Ishikawa (cell line): ENCODE measurements around the gene DNAJA3.

Experiments used
- CEBPB ChIP-seq: IDR thresholded peaks from 2 replicates; pipeline ENCODE4 v1.6.1; 2012
- CREB1 ChIP-seq: IDR thresholded peaks from 2 replicates; pipeline ENCODE4 v1.6.1; 2012; ENCODE audit warnings: low read depth
- EGR1 ChIP-seq: IDR thresholded peaks from 2 replicates; pipeline ENCODE4 v1.6.1; 2012
- EP300 ChIP-seq: IDR thresholded peaks from 2 replicates; pipeline ENCODE4 v1.6.1; 2012; ENCODE audit warnings: borderline replicate concordance
- FOXM1 ChIP-seq: IDR thresholded peaks from 2 replicates; pipeline ENCODE4 v1.6.1; 2012; ENCODE audit warnings: low read depth, borderline replicate concordance
- NFIC ChIP-seq: IDR thresholded peaks from 2 replicates; pipeline ENCODE4 v1.6.1; 2012
- RAD21 ChIP-seq: IDR thresholded peaks from 2 replicates; pipeline ENCODE4 v1.6.1; 2012; ENCODE audit warnings: low read depth
- TAF1 ChIP-seq: IDR thresholded peaks from 2 replicates; pipeline ENCODE4 v1.6.1; 2012; ENCODE audit warnings: low read depth, mild to moderate bottlenecking
- TCF12 ChIP-seq: IDR thresholded peaks from 2 replicates; pipeline ENCODE4 v1.6.1; 2012; ENCODE audit warnings: low read depth
- TEAD4 ChIP-seq: IDR thresholded peaks from 2 replicates; pipeline ENCODE4 v1.6.1; 2012
- YY1 ChIP-seq: IDR thresholded peaks from 2 replicates; pipeline ENCODE4 v1.6.1; 2012; ENCODE audit warnings: low read depth
- ZBTB7A ChIP-seq: IDR thresholded peaks from 2 replicates; pipeline ENCODE4 v1.6.1; 2012; ENCODE audit warnings: low read depth
- TF ChIP-seq, protein P1 (sequence below): IDR thresholded peaks from 2 replicates; pipeline ENCODE4 v1.6.1; 2012
- TF ChIP-seq, protein P2 (sequence below): IDR thresholded peaks from 2 replicates; pipeline ENCODE4 v1.6.1; 2012
- TF ChIP-seq, protein P3 (sequence below): IDR thresholded peaks from 2 replicates; pipeline ENCODE4 v1.6.1; 2012; ENCODE audit warnings: low read depth, mild to moderate bottlenecking

Gene DNAJA3

DNA sequence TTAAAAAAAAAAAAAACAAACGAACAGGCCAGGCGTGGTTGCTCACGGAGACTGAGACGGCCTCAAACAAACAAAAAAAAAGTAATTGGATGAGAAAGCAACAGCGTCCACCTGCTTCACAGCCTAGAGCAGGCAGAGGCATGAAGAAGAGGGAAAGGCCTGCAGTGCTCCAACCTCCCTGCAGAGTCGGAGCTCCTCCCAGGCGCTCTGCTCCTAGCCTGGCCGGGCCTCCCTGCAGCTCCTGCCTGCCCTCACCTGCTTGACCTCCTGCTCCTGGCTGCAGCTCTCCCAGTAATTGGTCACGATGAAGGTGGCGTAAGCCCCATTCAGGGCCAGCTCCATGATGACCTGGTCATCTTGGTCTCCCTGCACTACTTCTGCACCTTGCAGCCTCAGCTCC is 43.3 kb downstream of the DNAJA3 start:
- TF ChIP-seq ZBTB7A = no peak
- TF ChIP-seq, protein P1, sequence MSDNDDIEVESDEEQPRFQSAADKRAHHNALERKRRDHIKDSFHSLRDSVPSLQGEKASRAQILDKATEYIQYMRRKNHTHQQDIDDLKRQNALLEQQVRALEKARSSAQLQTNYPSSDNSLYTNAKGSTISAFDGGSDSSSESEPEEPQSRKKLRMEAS = no peak
- no peak for TF ChIP-seq CREB1
- TF ChIP-seq FOXM1 = no peak
- TF ChIP-seq YY1 = no peak
- TF ChIP-seq TEAD4 = no peak
- no peak for TF ChIP-seq EP300
- TF ChIP-seq, protein P2, sequence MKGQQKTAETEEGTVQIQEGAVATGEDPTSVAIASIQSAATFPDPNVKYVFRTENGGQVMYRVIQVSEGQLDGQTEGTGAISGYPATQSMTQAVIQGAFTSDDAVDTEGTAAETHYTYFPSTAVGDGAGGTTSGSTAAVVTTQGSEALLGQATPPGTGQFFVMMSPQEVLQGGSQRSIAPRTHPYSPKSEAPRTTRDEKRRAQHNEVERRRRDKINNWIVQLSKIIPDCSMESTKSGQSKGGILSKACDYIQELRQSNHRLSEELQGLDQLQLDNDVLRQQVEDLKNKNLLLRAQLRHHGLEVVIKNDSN = no peak
- no peak for TF ChIP-seq TAF1
- TF ChIP-seq EGR1 = no peak
- TF ChIP-seq TCF12 = no peak
- no peak for TF ChIP-seq CEBPB
- TF ChIP-seq NFIC = no peak
- TF ChIP-seq, protein P3, sequence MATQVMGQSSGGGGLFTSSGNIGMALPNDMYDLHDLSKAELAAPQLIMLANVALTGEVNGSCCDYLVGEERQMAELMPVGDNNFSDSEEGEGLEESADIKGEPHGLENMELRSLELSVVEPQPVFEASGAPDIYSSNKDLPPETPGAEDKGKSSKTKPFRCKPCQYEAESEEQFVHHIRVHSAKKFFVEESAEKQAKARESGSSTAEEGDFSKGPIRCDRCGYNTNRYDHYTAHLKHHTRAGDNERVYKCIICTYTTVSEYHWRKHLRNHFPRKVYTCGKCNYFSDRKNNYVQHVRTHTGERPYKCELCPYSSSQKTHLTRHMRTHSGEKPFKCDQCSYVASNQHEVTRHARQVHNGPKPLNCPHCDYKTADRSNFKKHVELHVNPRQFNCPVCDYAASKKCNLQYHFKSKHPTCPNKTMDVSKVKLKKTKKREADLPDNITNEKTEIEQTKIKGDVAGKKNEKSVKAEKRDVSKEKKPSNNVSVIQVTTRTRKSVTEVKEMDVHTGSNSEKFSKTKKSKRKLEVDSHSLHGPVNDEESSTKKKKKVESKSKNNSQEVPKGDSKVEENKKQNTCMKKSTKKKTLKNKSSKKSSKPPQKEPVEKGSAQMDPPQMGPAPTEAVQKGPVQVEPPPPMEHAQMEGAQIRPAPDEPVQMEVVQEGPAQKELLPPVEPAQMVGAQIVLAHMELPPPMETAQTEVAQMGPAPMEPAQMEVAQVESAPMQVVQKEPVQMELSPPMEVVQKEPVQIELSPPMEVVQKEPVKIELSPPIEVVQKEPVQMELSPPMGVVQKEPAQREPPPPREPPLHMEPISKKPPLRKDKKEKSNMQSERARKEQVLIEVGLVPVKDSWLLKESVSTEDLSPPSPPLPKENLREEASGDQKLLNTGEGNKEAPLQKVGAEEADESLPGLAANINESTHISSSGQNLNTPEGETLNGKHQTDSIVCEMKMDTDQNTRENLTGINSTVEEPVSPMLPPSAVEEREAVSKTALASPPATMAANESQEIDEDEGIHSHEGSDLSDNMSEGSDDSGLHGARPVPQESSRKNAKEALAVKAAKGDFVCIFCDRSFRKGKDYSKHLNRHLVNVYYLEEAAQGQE = no peak

DNA sequence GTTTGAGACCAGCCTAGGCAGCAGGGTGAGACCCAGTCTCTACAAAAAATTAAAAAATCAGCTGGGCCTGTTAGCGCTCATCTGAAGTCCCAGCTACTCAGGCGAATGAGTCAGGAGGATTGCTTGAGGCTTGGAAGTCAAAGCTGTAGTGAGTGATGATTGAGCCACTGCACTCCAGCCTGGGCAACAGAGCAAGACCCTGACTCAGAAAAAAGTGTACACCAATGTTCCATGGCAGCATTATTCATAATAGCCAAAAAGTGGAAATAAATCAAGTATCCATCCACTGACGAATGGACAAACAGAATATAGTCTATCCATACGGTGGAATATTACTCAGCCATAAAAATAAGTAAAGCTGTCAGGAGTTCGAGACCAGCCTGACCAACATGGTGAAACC is 46.2 kb downstream of the DNAJA3 start:
- TF ChIP-seq RAD21 (no peak), ZBTB7A (no peak), EP300 (no peak)

DNA sequence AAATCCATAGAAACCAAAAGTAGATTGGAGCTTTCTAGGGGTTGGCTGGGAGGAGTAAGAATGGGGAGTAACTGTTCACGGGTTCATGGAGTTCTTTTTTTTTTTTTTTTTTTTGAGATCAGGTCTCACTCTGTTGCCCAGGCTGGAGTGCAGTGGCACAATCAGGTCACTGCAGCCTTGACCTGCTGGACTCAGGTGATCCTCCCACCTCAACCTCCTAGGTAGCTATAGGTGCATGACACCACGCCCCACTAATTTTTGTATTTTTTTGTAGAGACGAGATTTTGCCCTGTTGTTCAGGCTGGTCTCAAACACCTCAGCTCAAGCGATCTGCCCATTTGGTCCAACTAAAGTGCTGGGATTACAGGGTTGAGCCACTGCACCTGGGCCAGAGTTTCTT is 47.2 kb downstream of the DNAJA3 start:
- TF ChIP-seq TEAD4 (no peak), NFIC (no peak), EGR1 (no peak), TCF12 (no peak), EP300 (no peak), CEBPB (no peak), CREB1 (no peak), YY1 (no peak), RAD21 (no peak), FOXM1 (no peak), TAF1 (no peak), ZBTB7A (no peak)
- TF ChIP-seq, protein P2 = no peak
- TF ChIP-seq, protein P3 = no peak
- TF ChIP-seq, protein P1 = no peak

DNA sequence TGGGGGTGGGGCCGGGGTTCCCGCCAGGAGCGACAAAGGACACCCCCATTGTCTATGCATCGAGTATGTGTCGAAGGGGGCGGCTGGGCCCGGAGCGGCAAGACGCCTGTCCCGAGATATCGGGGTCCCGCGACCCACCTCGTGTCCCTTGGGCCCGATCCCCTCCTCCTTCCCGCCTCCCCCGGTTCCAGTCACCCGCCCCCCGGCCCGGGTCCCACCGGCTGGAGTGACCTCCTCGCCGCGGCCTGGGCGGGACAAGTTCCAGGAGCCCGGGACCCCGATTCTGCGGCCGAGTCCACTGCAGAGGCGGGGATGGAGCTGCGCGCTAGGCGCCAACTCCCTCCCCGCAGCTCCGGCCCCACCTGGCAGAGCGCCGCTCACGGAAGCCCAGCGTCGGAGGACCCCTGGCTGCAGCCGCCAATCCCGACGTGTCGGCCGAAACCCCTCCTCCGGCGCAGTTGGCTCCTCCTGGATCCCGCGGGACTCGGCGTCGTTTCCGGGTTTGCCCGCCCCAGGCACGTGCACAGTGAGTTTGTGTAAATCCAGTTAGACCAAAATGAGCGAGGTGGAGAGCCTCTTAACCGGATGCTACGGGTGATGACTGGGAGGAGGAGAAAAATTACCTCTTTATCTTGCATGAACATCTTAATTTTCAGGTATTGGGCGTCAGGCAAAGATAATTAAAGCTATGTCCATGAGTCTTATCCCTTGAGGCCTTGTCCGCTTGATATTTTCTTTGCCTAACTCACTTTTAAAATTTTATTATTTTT is 48.7 kb downstream of the DNAJA3 start, which contains the start of gene NMRAL1:
Gene NMRAL1 (minus strand): TSS at position 434 of the 770 bp plus-strand sequence. CDS start 493 bp downstream, outside the sequence.
- TF ChIP-seq CREB1 (no peak), CEBPB (no peak), EGR1 (no peak), NFIC (peak; percentile 47; the same call in 1 of the 2 replicates), TCF12 (0 out of 2 replicates have a peak, but pooled peaks have one; percentile 27), YY1 (peak; percentile 61; the same call in 1 of the 2 replicates), FOXM1 (no peak), EP300 (no peak), ZBTB7A (peak; percentile 45; the same call in 1 of the 2 replicates), TAF1 (peak; percentile 74), TEAD4 (no peak), RAD21 (no peak)
- TF ChIP-seq, protein P1 = peak; percentile 100
- TF ChIP-seq, protein P3 = no peak
- TF ChIP-seq, protein P2 = peak; percentile 90
